ENCODE data around the gene ALOX5.

The ALOX5 gene

DNA sequence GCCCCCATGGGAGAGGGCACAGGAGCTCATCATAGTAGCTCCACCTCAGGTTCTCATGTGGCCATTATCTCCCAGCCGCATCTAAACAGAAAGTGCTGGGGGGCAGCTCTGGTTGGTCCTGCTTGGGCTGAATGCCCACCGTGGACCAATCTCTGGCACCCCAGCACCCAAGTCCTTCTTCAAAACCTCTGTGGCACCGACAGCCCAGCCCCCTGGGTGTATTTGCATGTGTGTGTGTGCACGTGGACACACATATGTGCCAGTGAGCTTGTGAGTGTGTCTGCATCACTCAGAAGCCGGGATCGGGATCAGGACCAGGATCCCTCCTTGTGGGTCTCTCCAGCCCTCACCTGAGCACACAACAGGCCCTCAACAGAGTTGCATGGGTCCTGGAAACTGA is 68.2 kb downstream of the ALOX5 start:
- DNase-seq, result no peak

DNA sequence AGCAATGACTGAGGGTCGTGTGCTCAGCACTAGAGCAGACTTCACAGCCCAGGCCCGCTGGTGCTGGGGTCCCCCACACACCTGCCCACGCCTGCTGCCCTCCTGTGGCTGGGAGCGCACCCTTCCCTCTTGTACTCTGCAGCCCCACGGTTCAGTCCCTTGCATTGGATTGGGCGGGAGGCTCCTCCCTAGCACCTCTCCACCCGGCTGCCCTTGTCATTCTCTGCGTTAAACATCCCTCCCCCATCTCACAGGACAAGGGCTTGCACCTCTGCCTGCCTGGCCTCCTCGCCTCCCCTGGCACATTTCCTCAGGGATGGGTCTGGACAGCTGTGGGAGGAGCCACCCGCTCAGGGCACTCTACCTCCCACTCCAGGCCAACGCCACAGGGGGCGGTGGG is 68.6 kb downstream of the ALOX5 start:
- no peak for DNase-seq

DNA sequence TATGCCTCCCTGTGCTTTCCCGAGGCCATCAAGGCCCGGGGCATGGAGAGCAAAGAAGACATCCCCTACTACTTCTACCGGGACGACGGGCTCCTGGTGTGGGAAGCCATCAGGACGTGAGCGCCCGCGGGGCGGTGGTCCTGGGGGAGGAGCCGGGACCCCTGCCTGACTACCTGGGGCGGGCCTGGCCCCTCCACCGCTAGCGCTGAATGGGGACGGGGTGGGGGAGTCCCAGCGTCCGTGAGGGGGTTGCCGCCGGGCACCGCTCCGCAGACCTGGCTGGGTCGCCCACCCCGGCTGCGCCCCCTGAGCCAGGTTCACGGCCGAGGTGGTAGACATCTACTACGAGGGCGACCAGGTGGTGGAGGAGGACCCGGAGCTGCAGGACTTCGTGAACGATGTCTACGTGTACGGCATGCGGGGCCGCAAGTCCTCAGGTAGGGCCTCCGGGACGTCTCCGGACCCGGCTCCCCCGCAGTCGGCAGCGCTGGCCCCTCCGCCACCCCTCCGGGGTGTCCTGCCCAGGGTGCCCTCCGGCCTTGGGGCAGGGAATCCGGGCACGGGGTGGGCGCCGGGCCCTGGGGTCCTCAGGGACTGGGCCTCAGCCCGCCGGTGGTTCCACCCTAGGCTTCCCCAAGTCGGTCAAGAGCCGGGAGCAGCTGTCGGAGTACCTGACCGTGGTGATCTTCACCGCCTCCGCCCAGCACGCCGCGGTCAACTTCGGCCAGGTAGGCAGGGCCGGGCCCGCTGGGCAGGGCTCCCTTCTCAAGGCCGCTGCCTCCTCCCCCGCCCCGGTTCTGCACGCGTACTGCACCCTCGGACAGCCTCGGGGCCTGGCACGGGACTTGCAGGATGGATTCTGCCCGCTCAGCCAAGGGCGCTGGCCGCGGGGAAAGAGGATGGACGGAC is 69.3 kb downstream of the ALOX5 start:
- no peak for DNase-seq

DNA sequence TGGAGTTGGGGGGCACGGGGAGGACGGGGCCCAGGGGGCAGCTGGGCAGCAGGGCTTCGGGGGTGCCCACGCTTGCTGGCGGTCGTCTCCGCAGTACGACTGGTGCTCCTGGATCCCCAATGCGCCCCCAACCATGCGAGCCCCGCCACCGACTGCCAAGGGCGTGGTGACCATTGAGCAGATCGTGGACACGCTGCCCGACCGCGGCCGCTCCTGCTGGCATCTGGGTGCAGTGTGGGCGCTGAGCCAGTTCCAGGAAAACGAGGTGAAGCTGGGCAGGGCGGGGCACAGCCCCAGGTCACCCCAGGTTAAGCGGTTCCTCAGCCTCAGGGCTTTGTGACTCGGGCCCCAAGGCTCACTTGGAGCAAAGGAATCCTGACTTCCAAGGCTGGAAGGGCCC is 70.0 kb downstream of the ALOX5 start:
- no peak for DNase-seq

DNA sequence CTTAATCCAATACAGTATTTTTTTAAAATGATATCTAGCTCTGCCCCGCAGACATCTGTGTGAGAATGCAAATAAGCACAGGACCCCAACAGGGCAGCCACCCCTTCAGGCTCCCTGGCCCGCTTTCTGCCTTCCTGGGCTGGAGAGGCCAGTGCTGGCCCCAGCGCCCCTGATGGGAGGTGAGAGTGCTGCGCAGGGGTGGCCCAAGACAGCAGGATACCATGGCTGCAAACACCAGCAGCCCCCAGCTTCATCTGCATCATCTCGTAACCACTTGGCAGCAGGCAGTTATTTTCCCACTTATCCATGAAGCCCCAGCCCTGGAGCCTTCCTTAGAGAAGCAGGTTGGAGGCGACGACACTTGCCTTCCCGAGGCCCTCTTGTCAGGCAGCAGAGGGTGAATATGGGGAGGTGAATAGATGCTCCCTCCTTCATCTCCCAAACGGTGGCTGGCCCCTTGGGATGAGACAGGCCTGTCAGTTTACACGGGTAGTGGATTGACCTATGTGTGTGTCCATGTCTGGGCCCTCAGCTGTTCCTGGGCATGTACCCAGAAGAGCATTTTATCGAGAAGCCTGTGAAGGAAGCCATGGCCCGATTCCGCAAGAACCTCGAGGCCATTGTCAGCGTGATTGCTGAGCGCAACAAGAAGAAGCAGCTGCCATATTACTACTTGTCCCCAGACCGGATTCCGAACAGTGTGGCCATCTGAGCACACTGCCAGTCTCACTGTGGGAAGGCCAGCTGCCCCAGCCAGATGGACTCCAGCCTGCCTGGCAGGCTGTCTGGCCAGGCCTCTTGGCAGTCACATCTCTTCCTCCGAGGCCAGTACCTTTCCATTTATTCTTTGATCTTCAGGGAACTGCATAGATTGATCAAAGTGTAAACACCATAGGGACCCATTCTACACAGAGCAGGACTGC is 71.2 kb downstream of the ALOX5 start:
- DNase-seq, result peak in 23 of 51 donors; percentile 24 to 69 (median 50)

DNA sequence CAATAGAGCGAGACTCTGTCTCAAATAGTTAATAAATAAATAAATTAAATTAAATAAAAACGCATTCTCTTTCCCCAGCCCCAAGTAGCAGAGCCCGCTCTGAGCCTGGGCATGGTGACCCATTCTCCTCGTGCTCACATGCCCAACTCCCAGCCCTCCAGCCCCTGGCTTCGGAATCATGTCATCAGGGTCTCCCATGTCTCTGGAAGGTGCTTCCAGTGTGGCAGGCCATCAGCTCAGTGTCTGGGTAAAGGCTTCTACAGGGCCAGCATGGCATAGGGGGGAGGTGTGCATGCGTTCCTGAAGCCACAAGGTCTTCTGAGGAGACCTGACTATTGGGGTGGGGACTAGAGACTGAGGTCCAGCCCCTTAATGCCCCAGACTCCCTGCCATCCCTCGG is 72.8 kb downstream of the ALOX5 start:
- DNase-seq, result no peak

DNA sequence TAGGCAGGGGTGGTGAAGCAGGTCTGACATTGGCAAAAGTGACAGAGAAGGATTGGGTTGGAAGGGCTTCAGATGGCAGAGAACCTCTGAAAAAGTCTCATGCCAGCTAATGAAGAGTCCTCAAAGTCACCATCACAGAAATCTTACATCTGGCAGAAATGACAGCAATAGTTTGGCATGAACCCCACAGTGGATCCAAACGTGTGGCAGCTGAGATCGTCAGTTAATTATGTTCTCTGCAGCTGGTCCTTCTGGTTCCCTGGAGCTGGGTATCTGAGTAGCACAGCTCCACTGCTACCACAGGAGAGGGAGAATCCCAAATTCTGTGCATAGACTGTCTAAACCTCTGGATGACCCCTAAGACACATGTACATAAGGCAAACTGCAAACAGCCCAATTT is 73.4 kb downstream of the ALOX5 start:
- DNase-seq, result no peak

DNA sequence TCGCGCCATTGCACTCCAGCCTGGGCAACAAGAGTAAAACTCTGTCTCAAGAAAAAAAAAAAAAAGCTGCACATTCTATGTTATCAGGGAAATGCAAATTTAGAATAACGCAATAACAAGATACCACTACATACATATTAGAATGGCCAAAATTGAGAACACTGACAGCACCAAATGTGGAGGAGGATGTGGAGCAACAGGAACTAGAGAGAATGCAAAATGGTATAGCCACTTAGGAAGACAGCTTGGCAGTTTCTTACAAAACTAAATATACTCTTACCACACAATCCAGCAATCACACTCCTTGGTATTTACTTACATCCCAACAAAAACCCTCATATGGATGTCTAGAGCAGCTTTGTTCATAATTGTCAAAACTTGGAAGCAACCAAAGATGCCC is 76.8 kb downstream of the ALOX5 start:
- no peak for DNase-seq

DNA sequence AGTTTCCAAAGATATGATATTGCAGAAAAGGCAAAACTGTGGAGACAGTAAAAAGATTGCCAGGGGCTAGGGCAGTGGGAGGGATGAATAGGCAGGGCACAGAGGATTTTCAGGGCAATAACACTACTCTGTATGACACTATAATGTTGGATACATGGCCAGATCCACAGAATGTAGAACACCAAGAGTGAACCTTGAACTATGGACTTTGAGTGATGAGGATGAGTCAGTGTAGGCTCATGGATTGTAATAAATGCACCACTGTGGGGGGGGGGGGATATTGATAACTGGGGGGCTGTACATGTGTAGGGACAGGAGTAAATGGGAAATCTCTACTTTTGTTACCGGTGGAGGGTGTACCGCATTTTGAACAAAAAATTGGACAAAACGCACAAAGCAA is 77.4 kb downstream of the ALOX5 start:
- DNase-seq, result no peak

DNA sequence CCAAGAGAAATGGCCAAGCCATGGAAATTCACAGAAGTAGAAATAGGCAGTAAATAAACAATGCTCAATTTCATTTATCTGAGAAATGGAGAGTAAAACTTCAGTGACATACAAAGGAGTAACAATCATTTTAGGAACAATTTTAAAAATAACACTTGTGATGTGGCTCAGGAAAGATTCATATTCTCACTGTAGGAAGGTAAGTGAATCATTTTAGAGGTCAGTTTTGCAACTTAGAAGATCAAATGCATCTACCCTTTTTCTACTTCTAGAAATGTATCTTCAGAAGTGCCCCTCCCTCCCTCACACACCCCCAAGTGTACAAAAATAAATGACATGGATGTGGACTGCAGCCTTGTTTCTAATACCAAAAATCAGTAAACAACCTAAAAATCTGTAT is 78.3 kb downstream of the ALOX5 start:
- DNase-seq, result no peak

DNA sequence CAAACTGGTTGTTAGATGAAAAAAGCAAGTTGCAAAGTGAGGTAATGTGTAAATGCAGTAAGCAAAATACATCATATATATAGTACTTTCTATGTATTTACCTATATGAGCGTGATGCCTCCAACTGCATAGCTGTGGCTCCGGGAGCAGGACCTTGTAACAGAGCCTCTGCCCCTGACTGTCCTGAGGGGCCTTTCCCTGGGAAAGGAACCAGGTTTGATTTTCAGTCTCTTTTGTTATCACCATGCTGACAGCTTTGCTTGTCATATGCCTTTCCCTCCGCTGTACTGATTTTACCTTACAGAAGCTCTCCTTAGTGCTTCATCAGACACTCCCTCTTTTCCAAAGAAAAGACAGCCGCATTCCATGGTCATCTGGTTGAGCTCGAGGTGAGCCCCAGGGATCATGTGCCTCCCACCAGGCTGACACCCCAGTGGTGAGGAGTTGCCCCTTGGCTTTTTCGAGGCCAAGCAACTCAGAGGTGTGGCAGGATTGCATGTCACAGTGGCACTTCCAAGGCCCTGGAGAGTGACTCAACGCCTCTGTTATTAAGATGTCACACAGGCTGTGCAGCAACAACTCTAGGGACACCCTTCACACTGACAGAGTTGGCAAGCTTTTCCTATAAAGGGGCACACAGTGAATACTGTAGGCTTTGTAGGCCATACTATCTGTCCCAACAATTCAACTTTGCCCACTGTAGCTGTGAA is 78.9 kb downstream of the ALOX5 start:
- no peak for DNase-seq

DNA sequence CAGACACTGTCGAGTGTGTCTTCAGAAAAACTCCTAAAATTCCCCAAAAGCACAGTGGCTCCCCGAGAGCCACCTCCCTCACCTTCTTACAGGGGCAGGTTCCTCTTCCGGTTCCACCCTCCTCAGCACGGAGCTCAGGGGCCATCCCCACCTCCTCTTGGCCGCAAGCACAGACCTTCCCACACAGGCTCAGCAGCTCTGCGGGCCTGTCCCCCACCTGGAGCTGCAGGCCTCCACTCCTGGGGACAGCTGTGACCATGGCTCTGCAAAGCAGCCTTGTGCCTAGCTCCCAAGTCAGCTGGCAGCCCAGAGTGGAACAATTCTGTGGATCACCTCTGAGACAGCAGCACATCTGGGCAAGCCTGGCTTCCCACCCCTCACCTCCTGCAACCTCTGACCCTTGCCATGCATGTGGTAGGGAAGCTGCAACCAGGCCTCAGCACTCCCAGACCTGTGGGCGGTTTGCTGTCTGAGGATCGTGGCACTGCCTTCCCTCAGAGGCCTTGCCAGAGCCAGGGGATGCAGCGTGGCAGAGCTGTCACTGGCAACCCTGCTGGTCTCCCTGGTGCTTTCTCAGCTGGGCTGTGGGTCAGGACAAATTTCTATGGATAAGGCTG is 79.7 kb downstream of the ALOX5 start:
- DNase-seq, result no peak

DNA sequence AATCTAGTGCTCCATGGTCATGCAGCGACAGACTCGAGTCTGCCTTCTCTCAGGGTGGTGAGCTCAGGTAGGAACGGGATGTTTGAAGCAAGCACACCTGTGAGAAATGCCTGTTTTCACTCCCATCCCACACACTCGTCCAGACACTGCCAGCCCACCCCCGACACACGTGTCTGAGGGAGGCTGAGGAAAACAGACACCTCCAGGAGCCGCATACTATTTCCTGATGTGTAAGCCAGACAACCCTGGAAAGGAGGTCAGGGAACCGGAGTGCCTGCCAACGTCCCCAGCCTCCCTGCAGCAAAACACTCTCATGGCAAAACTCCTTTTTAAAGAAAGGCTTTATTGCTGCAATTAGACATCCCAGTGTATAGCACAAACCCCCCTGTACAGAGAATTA is 80.2 kb downstream of the ALOX5 start:
- DNase-seq, result peak in 1 of 51 donors; percentile 23

DNA sequence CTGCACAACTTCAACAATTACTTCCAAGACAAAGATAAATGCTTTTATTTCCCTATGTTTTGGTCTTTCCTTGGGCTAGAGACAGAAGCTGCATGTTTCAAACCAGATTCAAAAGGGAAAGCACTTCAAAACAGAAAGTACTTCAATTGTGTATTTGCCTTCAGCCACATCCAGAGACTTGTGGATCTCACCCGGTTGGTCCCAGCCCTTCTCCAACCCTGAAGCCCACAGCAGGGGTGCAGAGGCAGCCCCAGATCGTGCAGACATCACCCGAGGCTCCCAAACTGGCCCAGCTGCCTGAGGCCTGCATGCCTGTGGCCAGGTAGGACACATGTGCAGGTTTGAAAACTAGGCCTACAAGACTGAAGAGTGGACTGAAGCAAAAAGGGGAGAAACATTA is 80.8 kb downstream of the ALOX5 start:
- no peak for DNase-seq

DNA sequence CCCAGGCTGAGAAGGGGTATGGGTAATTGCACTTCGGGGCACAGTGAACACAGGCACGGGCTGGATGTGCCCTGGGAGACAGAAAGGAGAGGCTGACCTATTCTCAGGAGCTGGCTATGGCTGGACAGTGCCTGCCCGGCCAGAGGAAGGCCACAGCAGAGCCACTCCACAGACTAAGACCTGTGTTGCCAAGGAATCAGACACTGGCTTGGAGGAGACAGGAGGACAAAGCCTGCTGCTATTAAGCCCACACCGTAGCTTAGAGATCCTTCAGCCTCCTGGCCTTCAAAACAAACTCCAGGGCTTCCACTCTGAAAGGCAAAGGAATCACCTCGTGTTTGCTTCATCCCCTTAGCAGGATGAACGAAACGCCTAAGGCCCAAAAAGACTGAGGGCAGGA is 82.2 kb downstream of the ALOX5 start:
- DNase-seq, result no peak

DNA sequence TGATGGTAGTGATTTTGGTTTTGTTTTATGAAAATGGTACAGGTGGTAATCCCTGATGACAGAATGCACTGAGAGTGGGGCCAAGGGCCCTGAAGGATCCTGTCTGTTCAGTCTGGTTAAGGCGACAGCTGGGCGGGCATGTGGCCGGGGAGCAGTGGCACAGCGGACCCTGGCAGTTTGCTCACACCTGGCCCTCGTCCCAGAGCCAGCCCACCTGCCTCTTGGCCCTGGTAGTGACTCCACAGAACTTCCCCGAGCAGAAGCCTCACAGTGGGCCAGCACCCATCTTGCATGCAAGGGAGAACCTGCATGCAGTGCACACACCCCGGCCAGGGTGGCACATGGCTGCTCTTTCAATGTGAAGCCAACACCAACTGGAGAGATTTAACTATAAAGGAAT is 82.8 kb downstream of the ALOX5 start:
- no peak for DNase-seq

DNA sequence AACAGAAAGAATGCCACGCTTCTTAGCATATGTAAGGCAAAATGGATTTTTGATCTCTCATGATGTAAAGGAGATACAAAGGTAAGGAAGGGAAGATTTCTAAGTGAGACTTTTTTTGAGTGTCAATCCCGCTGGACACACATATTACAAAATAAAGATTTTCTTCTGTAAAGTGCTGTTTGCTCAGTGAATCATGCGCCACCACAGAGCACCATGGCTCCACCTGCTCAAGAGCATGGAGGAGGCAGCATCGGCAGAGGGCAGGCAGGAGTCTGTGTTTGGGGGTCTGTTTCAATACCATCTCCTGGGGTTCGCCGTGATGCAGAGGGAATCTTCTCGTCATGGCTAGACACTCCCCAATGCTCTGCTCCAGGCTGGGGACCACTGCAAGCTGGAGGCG is 83.5 kb downstream of the ALOX5 start:
- DNase-seq, result no peak

DNA sequence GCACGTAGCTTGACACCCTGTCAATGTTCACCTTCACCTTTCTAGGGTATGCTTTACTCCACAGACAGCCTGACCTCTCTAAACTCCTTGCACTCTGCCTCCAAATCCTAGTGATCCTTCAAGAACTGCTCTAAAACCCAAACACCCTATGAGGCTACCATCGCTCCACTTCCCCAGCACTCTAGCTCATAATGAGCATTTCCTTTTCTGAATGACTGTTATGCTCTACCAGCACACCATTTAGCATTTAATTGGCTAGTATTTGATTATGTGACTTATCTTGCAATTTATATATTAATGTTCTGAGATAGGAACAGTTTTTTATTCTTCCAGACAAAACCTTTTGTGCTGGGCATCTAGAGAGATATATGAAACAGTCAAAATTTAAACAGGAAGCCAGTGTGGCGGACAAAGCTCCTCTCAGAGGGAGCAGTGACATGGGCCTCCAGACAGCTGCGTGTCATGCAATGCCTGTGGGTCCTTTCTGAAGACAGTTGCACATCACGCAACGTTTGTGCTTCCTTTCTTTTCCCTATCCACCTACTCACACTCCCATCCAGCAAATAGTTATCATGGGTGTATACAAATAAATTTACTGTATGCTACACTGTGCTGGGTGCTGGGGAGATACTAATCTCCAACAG is 86.3 kb downstream of the ALOX5 start:
- no peak for DNase-seq

DNA sequence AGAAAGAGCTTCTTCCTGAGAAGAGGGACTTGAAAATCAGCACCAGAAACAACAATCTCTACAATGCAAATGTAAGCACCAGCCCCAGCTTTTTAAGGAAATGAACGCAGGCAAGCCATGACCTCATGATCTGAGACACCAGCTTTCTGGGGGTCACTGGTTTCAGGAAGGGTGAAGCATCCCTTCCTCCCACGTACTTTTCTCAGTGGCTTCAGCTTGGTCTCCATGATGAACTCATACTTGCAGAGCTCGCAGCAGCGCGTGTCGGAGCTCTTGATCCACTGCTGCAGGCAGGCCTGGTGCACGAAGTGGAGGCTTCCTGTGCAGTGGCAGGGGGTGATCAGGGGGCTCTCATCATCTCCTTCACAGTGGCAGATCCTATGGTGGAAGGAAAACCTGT is 87.0 kb downstream of the ALOX5 start:
- no peak for DNase-seq

DNA sequence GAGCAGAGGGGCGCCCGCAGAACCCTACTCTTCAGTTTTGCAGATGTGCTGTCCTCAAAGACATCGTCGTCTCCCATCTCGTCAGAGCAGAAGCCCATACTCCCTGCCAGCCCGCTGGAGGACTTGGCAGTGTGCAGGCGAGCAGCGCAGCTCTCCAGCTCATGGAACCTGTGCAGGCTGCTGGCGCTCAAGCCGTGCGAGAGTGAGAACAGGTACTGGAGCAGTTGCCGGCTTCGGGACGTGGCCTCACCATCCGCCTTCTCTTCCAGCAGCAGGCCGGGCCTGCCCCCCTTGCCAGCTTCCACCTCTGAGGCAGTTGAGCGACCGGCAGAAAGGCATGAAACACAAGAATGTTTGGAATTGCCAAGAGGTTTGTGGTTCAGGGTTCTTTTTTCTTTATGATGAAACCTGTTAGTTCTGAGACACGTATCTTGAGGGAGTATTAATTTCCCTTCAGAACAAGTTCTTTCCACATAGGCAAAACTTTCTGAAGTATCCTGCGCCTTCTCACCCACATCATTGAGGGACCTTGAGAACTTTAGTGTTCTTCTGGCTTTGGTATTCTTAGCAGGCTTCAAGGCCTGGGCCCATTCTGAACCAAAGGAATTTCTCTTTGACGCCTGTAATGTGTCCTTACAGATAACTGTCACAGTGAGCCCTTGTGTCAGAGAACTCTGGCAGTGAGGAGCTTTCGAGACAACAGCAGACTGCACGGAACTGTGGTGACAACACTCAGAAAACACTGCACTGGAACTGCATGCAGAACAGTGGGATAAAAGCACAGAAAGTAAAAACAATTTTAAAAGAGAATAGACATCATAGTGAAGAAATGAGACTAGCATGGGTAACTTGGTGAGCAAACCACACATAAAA is 89.5 kb downstream of the ALOX5 start:
- no peak for DNase-seq

All from hypothalamus (tissue), 51 donors.